Keratinocyte (primary cell): Measurements from ENCODE around the gene DBP. TPM values are rescaled to one million over a fixed set of nuclear protein-coding genes. Genes with fewer than 3 reads are reported as not detected.

Source experiments
- DNase-seq: peaks from one replicate; pipeline ENCODE4 v3.0.0-alpha.2; 2011; ENCODE audit warnings: low read depth, missing footprints, low spot score
- FAIRE-seq: peaks from 2 replicates; lab custom pipeline; 2011; peaks lifted over from hg19 to GRCh38; lab: Jason Lieb, UNC
- H2AFZ ChIP-seq: 2 replicates; pipeline ENCODE4 v1.6.0; 2012; ENCODE audit warnings: low read length, control low read depth, inconsistent platforms; ENCODE audit not compliant: control insufficient read depth
- H3K27ac ChIP-seq: 2 replicates; pipeline ENCODE4 v1.5.1; 2011; ENCODE audit warnings: low read length; ENCODE audit not compliant: control insufficient read depth, insufficient read depth
- H3K27me3 ChIP-seq: 3 replicates; pipeline ENCODE4 v1.6.0; 2011; ENCODE audit warnings: low read length; ENCODE audit not compliant: control insufficient read depth, insufficient read depth; ENCODE audit errors: extremely low read depth
- H3K36me3 ChIP-seq, 2 experiments: 2 replicates in 1 of 2; 3 replicates in 1 of 2; pipeline ENCODE4 v1.5.1; 2011; ENCODE audit warnings: low read length in 2 of 2, mild to moderate bottlenecking in 1 of 2; ENCODE audit not compliant: control insufficient read depth in 2 of 2, insufficient read depth in 2 of 2; ENCODE audit errors: extremely low read depth in 1 of 2
- H3K4me1 ChIP-seq: 3 replicates; pipeline ENCODE4 v1.5.1; 2011; ENCODE audit warnings: low read length; ENCODE audit not compliant: control insufficient read depth, insufficient read depth; ENCODE audit errors: extremely low read depth
- H3K4me2 ChIP-seq: 3 replicates; pipeline ENCODE4 v1.6.0; 2011; ENCODE audit warnings: low read depth, low read length; ENCODE audit not compliant: control insufficient read depth, insufficient read depth; ENCODE audit errors: extremely low read depth
- H3K4me3 ChIP-seq, 3 experiments: fragments of 200-600 bp in 1 of 3; sonication (generic) in 1 of 3; 2 replicates in 2 of 3; 3 replicates in 1 of 3; pipeline ENCODE4 v1.5.1; 2011 to 2016; ENCODE audit warnings: low read length in 3 of 3, mild to moderate bottlenecking in 3 of 3, control low read depth in 2 of 3, inconsistent platforms in 1 of 3, low read depth in 1 of 3, mixed read lengths in 1 of 3, mixed run types in 1 of 3, moderate library complexity in 1 of 3; ENCODE audit not compliant: control insufficient read depth in 2 of 3, insufficient read depth in 2 of 3; ENCODE audit errors: extremely low read depth in 1 of 3
- H3K79me2 ChIP-seq: 2 replicates; pipeline ENCODE4 v1.6.0; 2012; ENCODE audit warnings: low read length; ENCODE audit not compliant: control insufficient read depth, insufficient read depth
- H3K9ac ChIP-seq: 3 replicates; pipeline ENCODE4 v1.6.0; 2011; ENCODE audit warnings: low read length; ENCODE audit not compliant: control insufficient read depth, insufficient read depth; ENCODE audit errors: extremely low read depth
- H3K9me1 ChIP-seq: 3 replicates; pipeline ENCODE4 v1.6.0; 2011; ENCODE audit warnings: low read length; ENCODE audit not compliant: control insufficient read depth, insufficient read depth; ENCODE audit errors: extremely low read depth
- H3K9me3 ChIP-seq: 2 replicates; pipeline ENCODE4 v1.5.1; 2012; ENCODE audit warnings: low read depth, low read length; ENCODE audit not compliant: control insufficient read depth
- H4K20me1 ChIP-seq: 3 replicates; pipeline ENCODE4 v1.6.0; 2011; ENCODE audit warnings: low read length; ENCODE audit not compliant: control insufficient read depth, insufficient read depth; ENCODE audit errors: extremely low read depth
- EZH2 ChIP-seq: IDR thresholded peaks from one replicate; pipeline ENCODE4 v1.6.1; 2012; ENCODE audit warnings: inconsistent platforms, mild to moderate bottlenecking, low read length, moderate library complexity
- dilution Hi-C: fragments of 300-500 bp; cut with MboI; formaldehyde crosslinking; loops from one replicate; pipeline ENCODE4 v1.7.0; 2020; ENCODE audit warnings: low sequenced_read_pairs; ENCODE audit not compliant: extremely low pct_ligation_motif_present
- polyA plus RNA-seq, 5 experiments: library from polyadenylated mRNA; depleted of rRNA in 3 of 5; stranded (reverse) in 3 of 5; stranded (forward) in 1 of 5; unstranded in 1 of 5; fragments of >200 nt; gene quantifications; 1 replicate in 1 of 5; 2 replicates in 3 of 5; 3 replicates in 1 of 5; pipeline versions ENCODE4 v1.2.1 to v1.2.3, GENCODE V29; 2011 to 2012; ENCODE audit warnings: missing spikeins in 2 of 5, low read depth in 1 of 5, low replicate concordance in 1 of 5
- TF ChIP-seq, protein P1 (sequence below), 3 experiments: IDR thresholded peaks in 1 of 3; conservative IDR thresholded peaks in 1 of 3; optimal IDR thresholded peaks in 1 of 3; 2 replicates in 2 of 3; 3 replicates in 1 of 3; pipeline versions ENCODE3 to v1.5.1; 2011; ENCODE audit warnings: low read length in 3 of 3, mild to moderate bottlenecking in 3 of 3, moderate library complexity in 2 of 3, control low read depth in 1 of 3, inconsistent platforms in 1 of 3; ENCODE audit not compliant: insufficient read depth in 2 of 3; ENCODE audit errors: extremely low read depth in 1 of 3

Gene DBP
- polyA plus RNA-seq, 1 donor (not counting 4 experiments of a cell fraction or from before 2014, with no cell fraction given) = 1.0 TPM

DNA sequence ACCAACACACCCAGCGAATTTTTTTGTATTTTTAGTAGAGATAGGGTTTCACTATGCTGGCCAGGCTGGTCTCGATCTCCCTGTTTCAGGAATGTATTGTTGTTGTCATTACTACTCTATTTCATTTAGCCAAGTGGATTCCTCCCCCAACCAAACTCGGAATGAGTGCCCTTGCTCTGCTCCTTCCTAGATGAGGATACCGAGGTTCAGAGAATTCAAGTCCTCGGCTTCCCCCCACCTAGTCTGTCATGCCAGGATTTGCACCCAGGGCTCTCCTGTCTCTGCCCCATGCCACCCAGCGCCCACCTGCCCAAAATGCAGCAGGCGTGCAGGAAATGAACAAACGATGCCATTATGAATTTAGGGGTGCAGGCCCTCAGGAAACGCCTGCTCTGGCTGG, 34.2 kb downstream of the DBP start:
- FAIRE-seq = no peak
- Histone ChIP-seq H3K9me1 (no peaks in the 10 kb centered on the region), H4K20me1 (no peaks in the 10 kb centered on the region), H3K9ac (no peak overlapping the region), H3K9me3 (no peaks in the 10 kb centered on the region), H3K4me2 (no peak overlapping the region), H3K4me1 (no peaks in the 10 kb centered on the region), H3K79me2 (no peaks in the 10 kb centered on the region), H3K27me3 (no peaks in the 10 kb centered on the region), H3K36me3 (no peaks in the 10 kb centered on the region), H2AFZ (no peak overlapping the region), H3K4me3 (no peak overlapping the region), H3K27ac (no peak overlapping the region)
- DNase-seq = no peak
- TF ChIP-seq, protein P1, sequence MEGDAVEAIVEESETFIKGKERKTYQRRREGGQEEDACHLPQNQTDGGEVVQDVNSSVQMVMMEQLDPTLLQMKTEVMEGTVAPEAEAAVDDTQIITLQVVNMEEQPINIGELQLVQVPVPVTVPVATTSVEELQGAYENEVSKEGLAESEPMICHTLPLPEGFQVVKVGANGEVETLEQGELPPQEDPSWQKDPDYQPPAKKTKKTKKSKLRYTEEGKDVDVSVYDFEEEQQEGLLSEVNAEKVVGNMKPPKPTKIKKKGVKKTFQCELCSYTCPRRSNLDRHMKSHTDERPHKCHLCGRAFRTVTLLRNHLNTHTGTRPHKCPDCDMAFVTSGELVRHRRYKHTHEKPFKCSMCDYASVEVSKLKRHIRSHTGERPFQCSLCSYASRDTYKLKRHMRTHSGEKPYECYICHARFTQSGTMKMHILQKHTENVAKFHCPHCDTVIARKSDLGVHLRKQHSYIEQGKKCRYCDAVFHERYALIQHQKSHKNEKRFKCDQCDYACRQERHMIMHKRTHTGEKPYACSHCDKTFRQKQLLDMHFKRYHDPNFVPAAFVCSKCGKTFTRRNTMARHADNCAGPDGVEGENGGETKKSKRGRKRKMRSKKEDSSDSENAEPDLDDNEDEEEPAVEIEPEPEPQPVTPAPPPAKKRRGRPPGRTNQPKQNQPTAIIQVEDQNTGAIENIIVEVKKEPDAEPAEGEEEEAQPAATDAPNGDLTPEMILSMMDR (optimal IDR thresholded peaks at IDR 0.05 in 1 of 3, IDR thresholded peaks at IDR 0.05 in 1 of 3, conservative IDR thresholded peaks at IDR 0.05 in 1 of 3; ENCODE audit: extremely low read depth in 1 of 3, insufficient read depth in 2 of 3, low read length in 3 of 3) = no peak
- TF ChIP-seq EZH2 = no peak
- dilution Hi-C loops = no loop called here

DNA sequence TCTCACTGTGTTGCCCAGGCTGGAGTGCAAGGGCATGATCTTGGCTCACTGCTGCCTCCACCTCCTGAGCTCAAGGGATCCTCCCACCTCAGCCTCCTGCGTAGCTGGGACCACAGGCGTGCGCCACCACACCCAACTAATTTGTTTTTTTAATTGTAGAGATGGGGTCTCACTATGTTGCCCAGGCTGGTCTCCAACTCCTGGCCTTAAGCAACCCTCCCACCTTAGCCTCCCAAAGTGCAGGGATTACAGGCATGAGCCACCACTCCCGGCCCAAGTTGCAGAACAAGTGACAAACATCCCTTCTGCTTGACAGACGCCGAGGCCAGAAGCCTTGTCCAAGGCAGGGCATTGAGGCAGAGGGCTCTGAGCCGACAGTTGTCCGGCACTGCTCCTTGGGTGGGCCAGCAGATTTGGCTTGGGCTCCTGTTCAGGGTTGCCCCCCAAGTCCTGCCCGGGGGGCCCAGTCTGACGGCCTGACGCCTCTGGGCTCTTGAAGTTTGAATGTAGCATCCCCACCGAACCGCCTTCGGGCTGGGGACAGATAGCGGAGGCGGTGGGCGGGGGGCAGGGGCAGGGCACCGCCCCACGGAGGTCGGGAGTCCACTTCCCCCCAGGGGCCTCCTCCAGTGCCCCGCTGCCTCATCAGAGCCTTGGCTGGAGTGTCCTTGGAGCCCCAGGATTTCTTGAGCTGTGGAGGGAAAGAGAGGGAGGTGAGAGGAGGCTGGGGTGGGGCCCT, 36.3 kb downstream of the DBP start:
- no peak for DNase-seq
- H4K20me1 ChIP-seq = no peaks in the 10 kb centered on the region

More for the DNA sequence above, 36.3 kb downstream of the DBP start:
- dilution Hi-C loops = no loop called here
- H3K27me3 ChIP-seq = no peaks in the 10 kb centered on the region
- H3K9me3 ChIP-seq = no peaks in the 10 kb centered on the region
- no peaks in the 10 kb centered on the region for H3K79me2 ChIP-seq
- H3K4me2 ChIP-seq = no peak overlapping the region
- H3K4me1 ChIP-seq = no peaks in the 10 kb centered on the region
- H3K4me3 ChIP-seq = no peak overlapping the region
- H3K27ac ChIP-seq = no peak overlapping the region
- no peaks in the 10 kb centered on the region for H3K36me3 ChIP-seq
- TF ChIP-seq EZH2 = no peak
- TF ChIP-seq, protein P1 (optimal IDR thresholded peaks at IDR 0.05 in 1 of 3, IDR thresholded peaks at IDR 0.05 in 1 of 3, conservative IDR thresholded peaks at IDR 0.05 in 1 of 3; ENCODE audit: extremely low read depth in 1 of 3, insufficient read depth in 2 of 3, low read length in 3 of 3) = no peak
- H3K9me1 ChIP-seq = no peaks in the 10 kb centered on the region
- FAIRE-seq = no peak
- H3K9ac ChIP-seq = no peak overlapping the region
- H2AFZ ChIP-seq = no peak overlapping the region
